HG02571 (cell line): ENCODE measurements around the gene CCHCR1.
"Not testable (repeated sequence)": the region's sequence is repeated elsewhere in the genome, so short reads cannot be mapped to it uniquely, and the experiment has no call there.

Experiments used
- ATAC-seq: cut with Tn5 transposase; IDR thresholded peaks from one replicate; pipeline ENCODE4 v1.9.1; 2021; ENCODE audit warnings: mild to moderate bottlenecking, moderate library complexity; ENCODE audit not compliant: unreplicated experiment

Gene CCHCR1, protein sequence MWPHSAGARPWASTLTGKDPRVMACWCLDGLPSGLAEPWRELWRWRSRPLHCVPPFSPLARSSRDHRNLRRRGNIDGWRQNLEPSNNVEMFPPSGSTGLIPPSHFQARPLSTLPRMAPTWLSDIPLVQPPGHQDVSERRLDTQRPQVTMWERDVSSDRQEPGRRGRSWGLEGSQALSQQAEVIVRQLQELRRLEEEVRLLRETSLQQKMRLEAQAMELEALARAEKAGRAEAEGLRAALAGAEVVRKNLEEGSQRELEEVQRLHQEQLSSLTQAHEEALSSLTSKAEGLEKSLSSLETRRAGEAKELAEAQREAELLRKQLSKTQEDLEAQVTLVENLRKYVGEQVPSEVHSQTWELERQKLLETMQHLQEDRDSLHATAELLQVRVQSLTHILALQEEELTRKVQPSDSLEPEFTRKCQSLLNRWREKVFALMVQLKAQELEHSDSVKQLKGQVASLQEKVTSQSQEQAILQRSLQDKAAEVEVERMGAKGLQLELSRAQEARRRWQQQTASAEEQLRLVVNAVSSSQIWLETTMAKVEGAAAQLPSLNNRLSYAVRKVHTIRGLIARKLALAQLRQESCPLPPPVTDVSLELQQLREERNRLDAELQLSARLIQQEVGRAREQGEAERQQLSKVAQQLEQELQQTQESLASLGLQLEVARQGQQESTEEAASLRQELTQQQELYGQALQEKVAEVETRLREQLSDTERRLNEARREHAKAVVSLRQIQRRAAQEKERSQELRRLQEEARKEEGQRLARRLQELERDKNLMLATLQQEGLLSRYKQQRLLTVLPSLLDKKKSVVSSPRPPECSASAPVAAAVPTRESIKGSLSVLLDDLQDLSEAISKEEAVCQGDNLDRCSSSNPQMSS

DNA sequence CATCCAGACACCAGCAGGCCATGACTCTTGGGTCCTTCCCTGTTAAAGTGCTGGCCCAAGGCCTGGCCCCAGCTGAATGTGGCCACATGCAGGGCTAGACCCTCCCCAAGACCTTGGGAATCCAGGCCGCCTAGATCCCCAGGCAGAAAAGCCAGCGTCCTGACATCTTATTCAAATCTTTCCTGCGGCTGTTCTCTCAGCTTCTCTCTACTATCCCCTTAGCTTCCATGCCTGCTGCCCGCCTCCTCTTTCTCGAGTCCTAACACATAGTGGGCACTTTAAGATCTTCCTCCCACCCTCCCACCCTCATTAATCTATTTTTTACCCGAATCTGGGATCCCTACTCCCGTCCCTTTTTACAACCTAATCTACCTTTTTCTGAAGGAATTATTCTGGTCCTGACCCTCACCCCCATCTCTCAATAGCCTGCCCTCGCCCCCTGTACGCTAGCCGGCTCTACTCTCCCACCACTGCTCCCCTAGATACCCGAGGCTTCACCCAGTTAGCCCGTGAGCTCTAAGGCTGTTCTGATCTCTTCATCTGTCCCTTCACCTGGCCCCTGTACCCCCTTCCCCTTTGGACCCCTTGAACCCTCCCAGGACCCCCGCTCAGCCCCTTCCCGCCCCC lies at the start of gene CCHCR1:
TSS of gene CCHCR1 (minus strand) at position 290 of the 627 bp plus-strand sequence. CDS start at position 88, 202 bp downstream.
- peak; percentile 3 for ATAC-seq

DNA sequence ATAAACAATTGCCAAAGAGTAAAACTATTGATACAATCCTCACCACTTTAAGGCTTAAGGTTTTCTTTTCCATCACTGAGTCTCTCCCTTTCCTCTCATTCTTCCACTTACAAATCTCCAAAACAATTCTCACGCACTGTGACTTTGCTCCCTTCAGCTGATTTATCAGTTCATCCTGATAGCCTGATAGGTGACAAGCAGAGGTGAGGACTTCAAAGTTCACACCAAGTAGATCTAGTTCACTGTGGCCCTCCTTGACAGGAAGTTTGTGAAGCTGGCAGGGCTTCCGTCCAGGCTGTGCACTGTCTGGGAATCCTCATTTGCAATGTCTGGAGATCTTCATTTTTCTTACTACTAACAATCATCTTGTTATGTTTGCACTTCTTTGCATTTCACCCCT lies 48.0 kb upstream of the CCHCR1 start:
- ATAC-seq = no peak

DNA sequence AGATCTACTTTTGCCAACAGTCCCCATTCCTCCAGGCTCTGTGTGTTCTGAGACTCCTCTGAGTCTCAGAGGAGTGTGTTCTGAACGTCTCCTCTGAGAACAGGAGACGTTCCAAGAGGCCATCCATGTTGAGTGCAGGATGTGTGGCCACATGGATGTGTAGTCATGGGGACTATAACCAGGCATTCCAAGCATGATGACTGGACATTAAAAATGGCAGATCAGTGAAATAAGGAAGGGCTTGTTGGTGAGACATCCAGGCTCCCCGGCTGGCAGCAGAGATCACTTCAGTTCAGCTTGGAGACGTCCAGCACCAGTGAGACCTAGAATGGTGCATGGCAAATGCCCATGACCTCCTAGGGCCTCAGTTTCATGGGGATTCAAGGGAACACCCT lies 47.1 kb upstream of the CCHCR1 start:
- no peak for ATAC-seq

DNA sequence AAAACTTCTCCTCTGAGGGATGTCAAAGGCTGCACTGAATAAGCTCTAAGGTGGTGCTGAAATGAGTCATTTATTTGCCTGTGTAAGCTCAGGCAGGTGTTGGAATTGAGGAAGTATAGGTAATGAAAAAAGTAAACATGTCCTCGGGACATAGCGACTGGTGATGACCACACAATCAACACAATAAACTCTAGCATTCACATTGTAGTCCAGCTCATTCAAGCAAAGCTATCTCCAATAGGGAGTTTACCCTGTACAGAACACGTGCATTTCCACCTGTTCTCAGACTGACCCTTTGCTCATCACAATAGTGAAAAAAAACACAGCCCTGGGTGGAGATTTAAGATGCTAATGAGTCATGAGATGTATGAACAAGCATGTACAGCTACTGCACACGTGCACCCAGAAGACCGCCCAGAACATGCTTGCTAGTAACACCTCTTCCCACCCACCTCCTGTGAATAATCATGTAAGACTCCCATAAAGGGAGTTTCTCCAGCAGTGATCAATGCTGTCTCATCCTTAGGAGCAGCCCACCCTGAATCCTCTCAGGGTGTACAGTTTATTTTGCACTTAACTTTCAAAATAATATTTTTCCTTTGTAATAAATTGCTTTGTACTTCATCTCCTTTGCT lies 45.9 kb upstream of the CCHCR1 start:
- ATAC-seq = peak; percentile 52

DNA sequence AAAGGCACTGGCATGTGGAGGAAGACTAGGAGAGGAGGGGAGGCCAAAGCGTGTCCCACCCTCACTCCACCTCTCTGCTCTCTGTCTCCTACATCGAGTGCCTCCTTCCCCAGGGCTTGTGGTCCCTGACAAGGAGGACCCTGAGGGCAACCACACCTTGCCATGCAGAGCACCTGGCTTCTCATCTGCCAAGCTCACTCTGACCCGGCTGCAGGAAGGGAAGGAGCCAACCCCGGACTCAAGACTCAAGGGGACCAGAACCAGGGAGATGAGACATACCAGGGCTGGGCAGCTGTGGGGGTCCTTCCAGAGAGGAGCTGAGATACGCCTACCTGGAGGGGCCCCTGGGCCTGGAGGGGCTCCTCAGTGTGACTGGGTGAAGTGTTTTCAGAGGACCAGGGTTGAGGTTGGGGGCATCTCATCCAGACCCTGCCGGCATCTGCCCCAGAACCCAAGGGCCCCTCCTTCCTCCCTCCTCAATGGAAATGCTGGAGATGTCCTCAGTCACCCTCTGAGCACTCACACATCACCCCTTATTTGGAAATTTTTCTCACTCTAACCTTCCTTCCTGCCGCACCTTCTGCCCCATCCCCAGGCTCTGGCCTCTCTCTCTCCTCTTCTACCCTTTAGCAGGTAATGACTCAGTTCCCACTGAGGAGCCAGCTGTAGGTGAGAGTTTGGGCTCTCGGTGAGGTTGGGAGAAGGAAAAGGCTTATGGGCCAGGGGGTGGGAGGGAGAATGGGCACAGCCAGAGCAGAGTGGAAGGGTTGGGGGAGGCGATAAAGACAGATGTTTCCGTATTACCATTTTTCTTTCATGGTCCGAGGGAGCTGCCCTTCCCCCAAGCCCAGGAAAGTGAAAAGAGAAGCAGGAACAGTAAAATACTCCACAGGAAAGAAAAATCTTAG lies 44.9 kb upstream of the CCHCR1 start:
- no peak for ATAC-seq

DNA sequence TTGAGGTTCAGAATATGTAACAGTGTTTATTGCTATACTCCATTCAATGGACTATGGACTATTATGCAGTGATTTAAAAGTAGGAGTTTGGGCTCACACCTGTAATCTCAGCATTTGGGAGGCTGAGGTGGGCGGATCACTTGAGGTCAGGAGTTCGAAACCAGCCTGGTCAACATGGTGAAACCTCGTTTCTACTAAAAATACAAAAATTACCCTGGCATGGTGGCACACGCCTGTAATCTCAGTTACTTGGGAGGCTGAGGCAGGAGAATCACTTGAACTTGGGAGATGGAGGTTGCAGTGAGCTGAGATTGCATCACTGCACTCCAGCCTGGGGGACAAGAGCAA lies 41.5 kb upstream of the CCHCR1 start:
- not testable (repeated sequence) for ATAC-seq

DNA sequence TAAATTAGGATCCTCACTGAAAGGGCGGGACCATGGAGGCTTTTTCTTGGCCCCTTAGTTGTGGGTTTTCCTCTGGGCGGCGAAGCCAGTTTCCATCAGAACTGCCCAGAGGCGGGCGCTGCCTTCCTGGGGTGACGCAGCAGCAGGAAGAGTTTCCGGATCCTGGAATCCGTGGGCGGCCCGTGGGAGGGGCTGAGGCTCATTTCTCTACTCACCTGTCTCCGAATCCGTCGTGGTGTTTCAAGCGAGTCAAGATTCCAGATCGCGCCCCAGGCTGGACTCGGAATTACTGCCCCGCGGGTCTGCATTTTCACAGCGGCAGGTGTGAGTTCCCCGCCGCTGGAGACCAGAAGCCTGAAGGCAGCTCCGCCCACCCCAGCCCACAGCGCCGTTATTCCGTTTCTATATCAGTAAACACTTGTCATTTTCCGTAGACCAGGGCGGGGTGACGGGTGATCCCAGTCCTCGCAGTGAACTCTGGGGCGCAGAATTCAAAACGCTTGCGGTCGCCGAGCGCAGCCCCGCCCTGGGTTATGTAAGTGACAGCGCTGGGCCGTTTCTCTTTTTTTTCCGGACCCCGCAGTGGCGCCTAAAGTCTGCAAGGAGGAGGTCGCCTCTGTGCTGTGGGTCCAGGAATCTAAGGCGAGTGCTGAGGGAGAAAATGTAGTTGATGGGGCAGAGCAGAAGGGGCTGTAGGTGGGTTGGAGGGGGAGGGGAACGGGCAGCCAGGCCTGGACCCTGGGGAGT lies 40.1 kb upstream of the CCHCR1 start:
- peak; percentile 60 for ATAC-seq

DNA sequence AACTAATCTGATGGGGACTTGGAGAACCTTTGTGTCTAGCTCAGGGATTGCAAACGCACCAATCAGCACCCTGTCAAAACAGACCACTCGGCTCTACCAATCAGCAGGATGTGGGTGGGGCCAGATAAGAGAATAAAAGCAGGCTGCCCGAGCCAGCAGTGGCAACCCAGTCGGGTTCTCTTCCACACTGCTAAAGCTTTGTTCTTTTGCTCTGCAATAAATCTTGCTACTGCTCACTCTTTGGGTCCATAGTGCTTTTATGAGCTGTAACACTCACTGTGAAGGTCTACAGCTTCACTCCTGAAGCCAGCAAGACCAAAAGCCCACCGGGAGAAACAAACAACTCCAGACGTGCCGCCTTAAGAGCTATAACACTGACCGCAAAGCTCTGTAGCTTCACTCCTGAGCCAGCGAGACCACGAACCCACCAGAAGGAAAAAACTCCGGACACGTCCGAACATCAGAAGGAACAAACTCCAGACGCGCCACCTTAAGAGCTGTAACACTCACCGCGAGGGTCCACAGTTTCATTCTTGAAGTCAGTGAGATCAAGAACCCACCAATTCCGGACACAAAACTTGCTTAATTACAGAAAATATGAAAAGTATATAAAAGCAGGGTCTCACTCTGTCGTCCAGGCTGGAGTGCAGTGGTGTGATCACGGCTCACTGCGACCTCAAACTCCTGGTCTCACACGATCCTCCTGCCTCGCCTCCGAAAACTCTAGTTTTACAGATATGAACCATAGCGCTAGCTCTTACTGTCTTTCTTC lies 38.8 kb upstream of the CCHCR1 start:
- ATAC-seq = not testable (repeated sequence)

DNA sequence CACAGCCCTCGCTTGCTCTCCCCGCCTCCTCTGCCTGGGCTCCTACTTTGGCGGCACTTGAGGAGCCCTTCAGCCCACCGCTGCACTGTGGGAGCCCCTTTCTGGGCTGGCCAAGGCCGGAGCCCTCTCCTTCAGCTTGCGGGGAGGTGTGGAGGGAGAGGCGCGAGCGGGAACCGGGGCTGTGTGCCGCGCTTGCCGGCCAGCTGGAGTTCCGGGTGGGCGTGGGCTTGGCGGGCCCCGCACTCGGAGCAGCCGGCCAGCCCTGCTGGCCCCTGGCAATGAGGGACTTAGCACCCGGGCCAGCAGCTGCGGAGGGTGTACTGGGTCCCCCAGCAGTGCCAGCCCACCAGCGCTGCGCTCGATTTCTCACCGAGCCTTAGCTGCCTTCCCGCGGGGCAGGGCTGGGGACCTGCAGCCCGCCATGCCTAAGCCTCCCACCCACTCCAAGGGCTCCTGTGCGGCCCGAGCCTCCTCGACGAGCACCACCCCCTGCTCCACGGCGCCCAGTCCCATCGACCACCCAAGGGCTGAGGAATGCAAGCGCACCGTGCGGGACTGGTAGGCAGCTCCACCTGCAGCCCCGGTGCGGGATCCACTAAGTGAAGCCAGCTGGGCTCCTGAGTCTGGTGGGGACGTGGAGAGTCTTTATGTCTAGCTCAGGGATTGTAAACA lies 37.8 kb upstream of the CCHCR1 start:
- not testable (repeated sequence) for ATAC-seq

DNA sequence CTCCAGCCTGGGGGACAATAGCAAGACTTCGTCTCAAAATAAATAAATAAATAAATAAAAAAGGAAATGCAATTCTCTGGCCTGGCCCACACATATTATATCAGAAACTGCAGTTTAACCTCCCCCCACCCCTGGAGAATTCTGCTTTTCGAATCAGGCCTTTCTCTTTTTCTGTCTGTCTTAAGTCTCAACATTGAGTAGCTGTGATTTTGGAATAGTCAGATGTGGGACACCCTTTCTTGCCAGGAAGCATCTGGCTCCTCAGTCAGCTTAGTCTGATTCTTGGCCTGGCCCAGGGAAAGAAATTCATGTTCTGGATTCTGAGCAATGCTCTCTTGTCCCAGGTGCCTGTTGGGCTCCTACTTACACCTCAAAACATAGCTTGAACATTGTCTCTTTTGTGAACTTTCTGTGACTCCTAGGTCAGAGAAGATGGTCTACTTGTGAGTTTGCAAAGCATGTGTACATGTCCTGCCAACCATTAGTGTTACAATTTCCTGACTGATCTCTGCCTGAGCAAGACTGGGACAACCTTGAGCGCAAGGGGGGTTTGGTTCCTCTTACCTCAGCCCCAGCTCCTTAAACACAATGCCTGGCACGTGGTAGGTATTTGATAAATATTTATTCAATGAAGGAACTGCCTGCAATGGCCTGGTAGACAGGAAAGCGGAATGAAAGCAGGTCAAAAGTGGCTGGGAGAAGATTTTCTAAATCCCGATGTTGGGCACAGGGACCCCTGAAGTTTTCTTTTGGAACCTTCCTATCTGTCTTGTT lies 36.6 kb upstream of the CCHCR1 start:
- no peak for ATAC-seq

DNA sequence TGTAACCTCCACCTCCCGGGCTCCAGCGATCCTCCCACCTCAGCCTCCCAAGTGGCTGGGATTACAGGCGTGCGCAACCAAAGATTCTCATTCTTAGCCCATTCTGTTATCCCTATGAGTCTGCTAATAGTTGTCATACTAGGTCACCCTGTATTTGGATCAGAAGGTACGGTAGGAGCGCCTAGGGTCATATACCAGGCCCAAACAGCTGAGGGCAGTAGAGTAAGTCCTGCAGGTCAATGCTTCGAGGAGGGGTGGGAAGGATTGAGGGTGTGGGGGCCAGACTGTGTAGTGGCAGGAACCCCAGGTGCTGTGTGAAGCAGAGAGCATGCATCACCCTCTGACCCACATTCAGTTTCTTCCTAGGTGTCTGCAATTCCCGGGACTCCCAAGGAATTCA lies 35.6 kb upstream of the CCHCR1 start:
- ATAC-seq = no peak

DNA sequence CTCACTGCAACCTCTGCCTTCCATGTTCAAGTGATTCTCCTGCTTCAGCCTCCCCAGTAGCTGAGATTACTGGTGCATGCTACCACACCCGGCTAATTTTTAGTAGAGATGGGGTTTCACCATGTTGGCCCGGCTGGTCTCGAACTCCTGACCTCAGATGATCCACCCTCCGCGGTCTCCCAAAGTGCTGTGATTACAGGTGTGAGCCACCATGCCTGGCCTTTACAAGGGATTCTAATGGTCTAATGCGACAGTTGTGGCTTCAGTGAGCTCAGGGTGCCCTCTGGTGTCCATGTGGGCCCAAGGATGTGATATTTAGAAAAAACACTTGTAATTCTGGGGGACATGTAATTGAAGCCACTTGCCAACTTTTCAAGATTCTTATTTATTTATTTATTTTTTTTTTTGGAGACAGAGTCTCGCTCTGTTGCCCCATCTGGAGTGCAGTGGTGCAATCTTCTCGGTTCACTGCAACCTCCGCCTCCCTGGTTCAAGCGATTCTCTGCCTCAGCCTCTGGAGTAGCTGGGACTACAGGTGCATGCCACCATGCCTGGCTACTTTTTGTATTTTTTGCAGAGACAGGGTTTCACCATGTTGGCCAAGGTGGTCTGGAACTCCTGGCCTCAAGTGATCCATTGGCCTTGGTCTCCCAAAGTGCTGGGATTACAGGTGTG lies 35.0 kb upstream of the CCHCR1 start:
- ATAC-seq = not testable (repeated sequence)

DNA sequence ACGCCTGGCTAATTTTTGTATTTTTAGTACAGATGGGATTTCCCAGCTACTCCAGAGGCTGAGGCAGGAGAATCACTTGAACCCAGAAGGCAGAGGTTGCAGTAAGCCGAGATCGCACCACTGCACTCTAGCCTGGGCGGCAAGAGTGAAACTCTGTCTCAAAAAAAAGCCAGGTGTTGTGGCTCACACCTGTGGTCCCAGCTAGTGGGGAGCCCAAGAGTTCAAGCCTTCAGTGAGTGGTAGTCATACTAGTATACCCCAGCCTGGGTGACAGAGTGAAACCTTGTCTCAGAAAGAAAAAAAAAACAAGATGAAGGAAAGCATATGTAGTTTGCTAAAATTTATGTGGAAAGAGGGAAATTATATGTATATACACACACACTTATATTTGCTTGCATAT lies 32.9 kb upstream of the CCHCR1 start:
- no peak for ATAC-seq

DNA sequence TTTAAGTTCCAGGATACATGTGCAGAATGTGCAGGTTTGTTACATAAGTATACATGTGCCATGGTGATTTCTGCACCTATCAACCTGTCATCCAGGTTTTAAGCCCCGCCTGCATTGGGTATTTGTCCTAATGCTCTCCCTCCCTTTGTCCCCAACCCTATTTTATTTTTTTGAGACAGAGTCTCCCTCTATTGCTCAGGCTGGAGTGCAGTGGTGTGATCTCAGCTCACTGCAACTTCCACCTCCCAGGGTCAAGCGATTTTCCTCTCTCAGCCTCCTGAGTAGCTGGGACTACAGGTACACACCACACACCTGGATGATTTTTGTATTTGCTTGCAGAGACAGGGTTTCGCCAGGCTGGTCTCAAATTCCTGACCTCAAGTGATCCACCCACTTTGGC lies 31.6 kb upstream of the CCHCR1 start:
- ATAC-seq = not testable (repeated sequence)

DNA sequence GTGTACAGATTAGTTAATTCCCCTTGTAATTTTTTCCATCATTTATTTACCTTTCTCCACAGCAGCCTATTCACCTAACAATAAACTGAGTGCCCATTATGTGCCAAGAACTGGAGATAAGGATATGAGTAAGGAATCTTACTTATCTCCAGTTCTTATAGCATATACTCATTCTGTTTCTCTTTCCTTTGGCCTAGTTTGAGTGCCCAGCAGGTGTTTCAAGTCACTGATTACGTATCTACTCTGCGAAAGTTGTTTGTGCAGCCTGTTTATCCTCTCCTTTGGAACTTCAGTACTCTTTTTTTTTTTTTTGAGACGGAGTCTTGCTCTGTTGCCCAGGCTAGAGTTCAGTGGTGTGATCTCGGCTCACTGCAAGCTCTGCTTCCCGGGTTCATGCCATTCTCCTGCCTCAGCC lies 30.2 kb upstream of the CCHCR1 start:
- no peak for ATAC-seq

DNA sequence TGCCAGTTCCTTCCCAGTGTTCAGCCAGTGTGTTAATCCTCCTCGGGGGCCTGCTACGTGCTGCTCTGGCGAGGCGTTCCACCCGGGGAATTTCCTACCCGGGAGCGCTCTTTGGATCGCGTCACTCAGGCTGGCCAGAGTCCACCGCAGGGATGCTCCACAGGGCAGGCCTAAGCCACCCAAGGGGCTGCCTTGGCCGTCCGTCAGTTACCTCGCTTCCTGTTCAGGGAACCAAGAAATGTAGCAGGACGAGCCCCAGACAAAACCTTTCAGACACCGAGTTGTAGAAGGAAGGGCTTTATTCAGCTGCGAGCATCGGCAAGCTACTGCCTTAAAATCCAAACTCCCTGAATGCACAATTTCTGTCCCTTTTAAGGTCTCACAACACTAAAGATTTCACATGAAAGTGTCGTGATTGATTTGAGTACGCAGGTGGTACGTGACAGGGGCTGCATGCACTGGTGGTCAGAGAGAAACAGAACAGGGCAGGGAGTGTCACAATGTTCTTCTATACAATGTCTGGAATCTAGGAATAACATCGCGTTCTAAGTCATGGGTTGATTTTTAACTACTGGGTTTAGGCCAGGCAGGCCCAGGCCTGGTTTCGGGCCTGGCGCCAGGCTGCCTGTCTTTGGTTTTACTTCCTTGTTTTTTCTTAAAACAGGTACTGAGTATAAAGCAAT lies 28.6 kb upstream of the CCHCR1 start:
- ATAC-seq = no peak
